ENCODE results near the gene TRIM71.
"Not testable (repeated sequence)": the region's sequence is repeated elsewhere in the genome, so short reads cannot be mapped to it uniquely, and the experiment has no call there.

Gene TRIM71

GRCh38 chr3:32819551-32820348, 2.0 kb downstream of the TRIM71 start:
- no peak for DNase-seq

- no peak for DNase-seq
Observed at GRCh38 chr3:32820430-32820829, 2.6 kb downstream of the TRIM71 start.

- no peak for DNase-seq
Observed at GRCh38 chr3:32820971-32821685, 3.3 kb downstream of the TRIM71 start.

- DNase-seq: no peak
Observed at GRCh38 chr3:32821686-32822296, 4.0 kb downstream of the TRIM71 start.

GRCh38 chr3:32822609-32823498, 5.1 kb downstream of the TRIM71 start:
- no peak for DNase-seq

GRCh38 chr3:32823641-32824184, 5.9 kb downstream of the TRIM71 start:
- not testable (repeated sequence) for DNase-seq

GRCh38 chr3:32825601-32826375, 8.0 kb downstream of the TRIM71 start:
- DNase-seq: no peak

GRCh38 chr3:32831062-32831461, 13.3 kb downstream of the TRIM71 start:
- DNase-seq: no peak

DNA sequence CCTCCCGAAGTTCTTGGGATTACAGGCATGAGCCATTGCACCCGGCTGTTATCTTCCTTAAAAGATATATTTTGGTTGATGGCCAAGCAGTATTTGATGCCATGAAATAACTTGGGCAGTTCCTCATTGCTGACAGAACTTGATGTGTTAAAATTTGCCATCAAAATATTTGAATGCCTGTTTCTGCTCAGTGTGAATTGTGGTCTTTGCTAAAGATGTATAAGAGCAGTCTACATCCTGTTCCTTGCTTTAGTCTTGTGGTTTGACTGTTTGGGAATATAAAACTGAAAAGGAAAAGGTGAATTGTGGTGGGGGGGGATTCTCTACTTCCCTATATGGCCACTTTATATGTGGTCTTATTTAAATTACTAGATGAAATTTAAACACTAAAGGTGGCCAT, 14.0 kb downstream of the TRIM71 start:
- DNase-seq: no peak

- no peak for DNase-seq
Observed at GRCh38 chr3:32832193-32832592, 14.4 kb downstream of the TRIM71 start.

GRCh38 chr3:32835049-32835371, 17.2 kb downstream of the TRIM71 start:
- DNase-seq: no peak

GRCh38 chr3:32835961-32836360, 18.2 kb downstream of the TRIM71 start:
- no peak for DNase-seq

DNA sequence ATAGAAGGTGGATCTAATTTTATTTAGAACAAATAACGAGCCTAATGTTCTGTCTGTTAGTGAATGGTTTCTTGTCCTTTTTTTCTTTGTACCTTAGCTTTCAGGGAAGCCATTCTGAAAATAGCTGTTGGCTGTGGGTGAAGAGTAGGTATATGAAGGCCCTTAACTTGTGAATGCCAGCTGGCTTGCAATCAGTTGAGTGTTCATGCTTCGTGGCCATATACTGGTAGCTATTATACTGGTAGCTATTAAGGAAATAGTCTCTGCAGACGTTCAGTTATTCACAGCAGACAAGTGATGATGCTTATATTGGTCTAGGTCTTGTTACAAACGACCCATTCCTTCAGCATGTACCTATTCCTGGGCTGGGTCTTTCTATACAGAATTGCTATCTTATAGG, 18.8 kb downstream of the TRIM71 start:
- no peak for DNase-seq

- DNase-seq: no peak
Observed at GRCh38 chr3:32837366-32837765, 19.6 kb downstream of the TRIM71 start.

GRCh38 chr3:32837789-32838188, 20.0 kb downstream of the TRIM71 start:
- DNase-seq: no peak

GRCh38 chr3:32839714-32840085, 21.9 kb downstream of the TRIM71 start:
- no peak for DNase-seq

GRCh38 chr3:32840086-32840841, 22.5 kb downstream of the TRIM71 start:
- DNase-seq: no peak

DNA sequence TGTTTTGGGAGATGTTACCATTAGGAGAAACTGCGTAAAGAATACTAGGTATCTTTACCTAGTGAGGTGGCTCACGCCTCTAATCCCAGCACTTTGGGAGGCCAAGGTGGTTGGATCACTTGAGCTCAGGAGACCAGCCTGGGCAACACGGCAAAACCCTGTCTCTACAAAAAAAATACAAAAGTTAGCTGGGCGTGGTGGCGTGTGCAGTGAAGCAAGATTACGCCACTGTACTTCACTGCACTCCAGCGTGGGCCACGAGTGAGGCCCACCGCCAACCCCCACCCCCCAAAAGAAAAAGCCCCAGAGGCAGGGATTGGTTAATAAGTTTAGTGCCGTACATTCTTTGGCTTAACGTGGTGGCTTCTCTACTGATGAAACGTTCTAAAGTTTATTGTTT, 23.5 kb downstream of the TRIM71 start:
- DNase-seq: no peak

GRCh38 chr3:32841867-32842470, 24.2 kb downstream of the TRIM71 start:
- DNase-seq: peak; percentile 56 to 69 (median 60)

GRCh38 chr3:32842531-32842931, 24.7 kb downstream of the TRIM71 start:
- DNase-seq: peak; percentile 16 to 25 (median 19)

GRCh38 chr3:32842987-32843386, 25.2 kb downstream of the TRIM71 start:
- DNase-seq: no peak

All from suppressor macrophage treated with lipopolysaccharide for 1 hour (primary cell).